GM12891 (cell line): Measurements from ENCODE around the gene CENATAC.
"Not testable (repeated sequence)": the region's sequence is repeated elsewhere in the genome, so short reads cannot be mapped to it uniquely, and the experiment has no call there.

ENCODE experiments used
- DNase-seq: peaks from one replicate; pipeline ENCODE4 v3.0.0; 2011; ENCODE audit warnings: low spot score; ENCODE audit not compliant: insufficient read length
- FAIRE-seq: peaks from 2 replicates; lab custom pipeline; 2011; peaks lifted over from hg19 to GRCh38; lab: Jason Lieb, UNC
- PAX5 ChIP-seq: IDR thresholded peaks from 2 replicates; pipeline ENCODE4 v1.6.1; 2011; ENCODE audit warnings: low read length, moderate library complexity, mild to moderate bottlenecking; ENCODE audit not compliant: insufficient read depth, severe bottlenecking
- POLR2A ChIP-seq: IDR thresholded peaks from 2 replicates; pipeline ENCODE4 v1.6.1; 2011; ENCODE audit warnings: low read depth, low read length, control low read depth
- POLR2AphosphoS5 ChIP-seq: IDR thresholded peaks from 2 replicates; pipeline ENCODE4 v1.6.1; 2011; ENCODE audit warnings: low read depth, low read length, control low read depth
- POU2F2 ChIP-seq: IDR thresholded peaks from 2 replicates; pipeline ENCODE4 v1.6.1; 2011; ENCODE audit warnings: low read depth, mild to moderate bottlenecking, control low read depth, low read length, moderate library complexity
- SPI1 ChIP-seq: IDR thresholded peaks from 2 replicates; pipeline ENCODE4 v1.6.1; 2011; ENCODE audit warnings: low read depth, low read length, control low read depth
- TAF1 ChIP-seq: IDR thresholded peaks from 2 replicates; pipeline ENCODE4 v1.6.1; 2011; ENCODE audit warnings: low read depth, low read length, control low read depth

Gene CENATAC

GRCh38 chr11:119031912-119032280, 34.0 kb downstream of the CENATAC start:
- FAIRE-seq = no peak
- no peak for TF ChIP-seq PAX5
- TF ChIP-seq SPI1 = no peak
- no peak for TF ChIP-seq POLR2A
- DNase-seq = no peak

- FAIRE-seq, DNase-seq: not testable (repeated sequence)
Measured at GRCh38 chr11:119033421-119033820, 35.5 kb downstream of the CENATAC start.

GRCh38 chr11:119034813-119035212, 36.9 kb downstream of the CENATAC start:
- TF ChIP-seq POU2F2 (no peak), TAF1 (no peak)
- DNase-seq (no peak), FAIRE-seq (no peak)

- no peak for TF ChIP-seq POU2F2
- TF ChIP-seq PAX5 = no peak
- no peak for TF ChIP-seq SPI1
- no peak for TF ChIP-seq TAF1
- FAIRE-seq (no peak), DNase-seq (no peak)
Measured at GRCh38 chr11:119038884-119039283, 40.9 kb downstream of the CENATAC start.

DNA sequence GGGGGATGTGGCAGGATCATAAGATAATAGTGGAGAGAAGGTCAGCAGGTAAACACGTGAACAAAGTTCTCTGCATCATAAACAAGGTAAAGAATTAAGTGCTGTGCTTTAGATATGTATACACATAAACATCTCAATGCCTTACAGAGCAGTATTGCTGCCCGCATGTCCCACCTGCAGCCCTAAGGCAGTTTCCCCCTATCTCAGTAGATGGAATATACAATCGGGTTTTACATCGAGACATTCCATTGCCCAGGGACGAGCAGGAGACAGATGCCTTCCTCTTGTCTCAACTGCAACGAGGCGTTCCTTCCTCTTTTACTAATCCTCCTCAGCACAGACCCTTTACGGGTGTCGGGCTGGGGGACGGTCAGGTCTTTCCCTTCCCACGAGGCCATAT, 41.5 kb downstream of the CENATAC start:
- not testable (repeated sequence) for DNase-seq, FAIRE-seq

DNA sequence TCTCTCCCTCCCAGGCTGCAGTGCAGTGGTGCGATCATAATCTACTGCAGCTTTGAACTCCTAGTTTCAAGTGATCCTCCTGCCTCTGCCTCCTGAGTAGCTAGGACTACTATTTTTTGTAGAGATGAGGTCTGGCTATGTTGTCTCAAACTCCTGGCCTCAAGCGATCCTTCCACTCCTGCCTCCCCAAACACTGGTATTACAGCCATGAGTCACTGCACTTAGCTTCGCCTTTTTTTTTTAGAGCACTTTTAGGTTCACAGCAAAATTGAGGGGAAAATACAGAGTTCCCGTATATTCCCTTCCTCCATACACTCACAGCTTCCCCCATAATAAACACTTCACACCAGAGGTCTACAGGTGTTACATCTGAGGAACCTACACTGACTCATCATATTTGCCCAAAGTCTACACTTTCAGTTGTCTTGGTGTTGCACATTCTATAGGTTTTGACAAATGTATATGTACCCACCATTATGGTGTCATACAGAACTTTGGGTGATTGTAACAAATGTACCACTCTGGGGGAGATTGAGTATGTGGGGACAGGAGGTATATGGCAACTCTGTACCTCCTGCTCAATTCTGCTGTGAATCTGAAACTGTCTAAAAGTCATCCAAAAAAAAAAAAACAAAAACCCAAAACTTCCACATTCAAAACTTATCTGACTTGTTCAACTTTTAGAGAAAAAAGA, 44.0 kb downstream of the CENATAC start:
- FAIRE-seq (no peak), DNase-seq (no peak)
- no peak for TF ChIP-seq TAF1
- TF ChIP-seq PAX5 = no peak
- TF ChIP-seq POLR2A = no peak

- TF ChIP-seq POU2F2 (no peak), TAF1 (no peak), POLR2A (no peak), POLR2AphosphoS5 (no peak), SPI1 (no peak)
- DNase-seq = no peak
- FAIRE-seq = no peak
Measured at GRCh38 chr11:119042927-119043326, 45.0 kb downstream of the CENATAC start.

- TF ChIP-seq POU2F2 (no peak), SPI1 (no peak), TAF1 (no peak), PAX5 (no peak), POLR2A (no peak), POLR2AphosphoS5 (no peak)
- DNase-seq = no peak
- FAIRE-seq = no peak
Measured at GRCh38 chr11:119044708-119045107, 46.8 kb downstream of the CENATAC start.

GRCh38 chr11:119046489-119046888, 48.6 kb downstream of the CENATAC start:
- DNase-seq (no peak), FAIRE-seq (no peak)
- no peak for TF ChIP-seq PAX5
- TF ChIP-seq POLR2A = no peak
- TF ChIP-seq TAF1 = no peak
- TF ChIP-seq POLR2AphosphoS5 = no peak
- TF ChIP-seq SPI1 = no peak
- no peak for TF ChIP-seq POU2F2

GRCh38 chr11:119047205-119047604, 49.3 kb downstream of the CENATAC start:
- no peak for FAIRE-seq
- no peak for DNase-seq
- no peak for TF ChIP-seq TAF1
- no peak for TF ChIP-seq POU2F2
- TF ChIP-seq POLR2AphosphoS5 = no peak
- TF ChIP-seq POLR2A = no peak
- no peak for TF ChIP-seq PAX5
- TF ChIP-seq SPI1 = no peak

DNA sequence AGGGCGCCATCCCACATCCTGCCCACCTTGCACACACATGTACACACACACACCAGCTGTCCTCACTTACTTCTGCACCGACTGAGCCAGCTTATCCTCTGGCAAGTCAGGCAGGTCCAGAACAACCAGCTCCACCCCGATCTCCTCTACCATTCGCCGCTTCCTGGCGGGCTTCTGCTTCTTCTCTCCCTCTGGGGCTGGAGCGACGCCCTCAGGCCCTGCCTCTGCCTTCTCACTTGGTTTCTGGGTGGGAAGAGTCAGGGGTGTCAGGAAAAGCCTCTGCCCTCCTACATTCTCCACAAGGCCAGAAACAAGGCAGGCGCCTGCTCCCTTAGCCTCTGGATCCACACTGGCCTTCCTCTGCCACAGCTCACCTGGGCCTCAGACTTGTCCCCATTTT, 50.7 kb downstream of the CENATAC start:
- TF ChIP-seq POLR2A = no peak; the same call in 1 of the 2 replicates
- no peak for TF ChIP-seq TAF1
- TF ChIP-seq PAX5 = no peak
- TF ChIP-seq POU2F2 = no peak
- TF ChIP-seq POLR2AphosphoS5 = no peak
- no peak for TF ChIP-seq SPI1
- no peak for DNase-seq
- no peak for FAIRE-seq
